ENCODE measurements around the gene TLL2.

The TLL2 gene

GRCh38 chr10:96367470-96367869, 146.3 kb downstream of the TLL2 start:
- DNase-seq (ENCODE audit: low read depth in 1 of 2, low spot score in 1 of 2), result no peak

DNA sequence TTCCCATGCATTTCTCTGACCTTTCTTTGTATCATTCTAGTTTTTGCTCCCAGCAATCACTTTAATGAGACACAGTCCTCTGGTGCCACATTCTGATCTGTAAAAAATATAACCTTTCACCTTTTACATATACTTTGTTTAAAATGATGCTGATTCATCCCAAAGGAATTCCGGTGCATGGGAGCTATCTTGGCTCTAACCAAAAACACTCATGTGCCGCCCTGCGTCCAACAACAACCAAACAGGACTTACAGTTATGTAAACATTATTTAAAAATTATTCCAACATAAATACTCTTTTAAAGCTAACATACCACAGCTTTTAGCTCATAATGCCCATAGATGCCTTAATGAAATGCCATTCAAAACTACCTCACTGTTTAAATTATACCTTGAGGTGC, 147.2 kb downstream of the TLL2 start:
- no peak for DNase-seq (ENCODE audit: low read depth in 1 of 2, low spot score in 1 of 2)

DNA sequence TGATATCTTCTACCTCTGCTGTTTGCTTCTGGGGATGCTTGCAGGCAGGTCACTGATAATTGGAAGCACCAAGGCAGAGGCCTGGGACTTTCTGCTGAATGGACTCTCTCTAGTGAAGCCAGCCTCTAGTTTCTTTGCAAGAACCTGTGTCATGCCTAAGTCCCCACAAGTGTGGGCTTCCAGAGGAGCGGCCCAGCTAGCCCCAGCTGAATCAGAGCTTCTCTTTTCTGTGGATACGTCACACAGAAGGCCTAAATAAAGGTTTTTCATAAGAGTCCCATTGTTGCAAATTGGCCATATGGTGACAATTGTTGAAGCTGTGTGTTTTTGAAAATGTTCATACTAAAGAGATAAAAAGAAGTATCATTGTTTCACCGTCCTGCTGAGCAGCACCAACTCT, 148.2 kb downstream of the TLL2 start:
- DNase-seq (ENCODE audit: low read depth in 1 of 2, low spot score in 1 of 2), result no peak

- no peak for DNase-seq (ENCODE audit: low read depth in 1 of 2, low spot score in 1 of 2)
Measured at GRCh38 chr10:96360766-96361165, 153.0 kb downstream of the TLL2 start.

DNA sequence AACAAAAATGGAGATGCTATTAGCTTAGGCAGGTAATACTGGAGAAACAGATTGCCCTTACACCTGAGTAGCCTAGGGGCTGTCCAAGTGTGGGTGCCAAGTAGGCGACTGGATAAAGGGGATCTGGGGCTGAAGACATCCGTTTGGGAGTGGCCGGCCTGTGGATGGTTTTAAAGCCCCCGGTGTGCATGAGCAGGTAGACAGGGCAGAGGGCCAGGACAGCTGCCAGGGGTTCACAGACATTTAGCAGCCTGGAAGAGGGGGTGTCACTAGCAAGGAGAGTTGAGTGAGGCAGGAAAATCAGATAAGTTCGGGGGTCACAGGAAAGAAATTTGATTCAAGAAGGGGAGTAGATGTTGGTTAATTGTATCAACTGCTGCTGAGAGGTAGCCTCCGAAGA, 153.4 kb downstream of the TLL2 start:
- DNase-seq (ENCODE audit: low read depth in 1 of 2, low spot score in 1 of 2), result no peak

DNA sequence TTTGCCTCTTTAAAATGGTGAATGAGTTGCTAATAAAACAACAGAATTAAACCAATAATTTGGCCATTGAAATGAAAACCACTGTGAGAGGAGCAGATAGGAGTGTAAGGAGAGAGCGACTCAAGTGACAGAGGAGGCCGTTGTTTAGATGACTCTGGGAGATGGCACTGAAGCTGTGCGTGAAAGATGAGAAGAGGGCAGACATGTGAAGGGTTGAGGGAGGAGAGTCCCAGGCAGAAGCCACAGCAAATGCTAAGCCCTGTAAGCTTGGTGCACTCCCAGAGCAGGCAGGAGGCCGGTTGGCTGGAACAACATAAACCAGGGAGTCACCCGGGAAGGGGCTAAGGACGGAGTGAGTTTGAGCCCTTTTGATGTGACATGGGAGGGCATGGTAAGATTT, 154.1 kb downstream of the TLL2 start:
- DNase-seq (ENCODE audit: low read depth in 1 of 2, low spot score in 1 of 2), result no peak

DNA sequence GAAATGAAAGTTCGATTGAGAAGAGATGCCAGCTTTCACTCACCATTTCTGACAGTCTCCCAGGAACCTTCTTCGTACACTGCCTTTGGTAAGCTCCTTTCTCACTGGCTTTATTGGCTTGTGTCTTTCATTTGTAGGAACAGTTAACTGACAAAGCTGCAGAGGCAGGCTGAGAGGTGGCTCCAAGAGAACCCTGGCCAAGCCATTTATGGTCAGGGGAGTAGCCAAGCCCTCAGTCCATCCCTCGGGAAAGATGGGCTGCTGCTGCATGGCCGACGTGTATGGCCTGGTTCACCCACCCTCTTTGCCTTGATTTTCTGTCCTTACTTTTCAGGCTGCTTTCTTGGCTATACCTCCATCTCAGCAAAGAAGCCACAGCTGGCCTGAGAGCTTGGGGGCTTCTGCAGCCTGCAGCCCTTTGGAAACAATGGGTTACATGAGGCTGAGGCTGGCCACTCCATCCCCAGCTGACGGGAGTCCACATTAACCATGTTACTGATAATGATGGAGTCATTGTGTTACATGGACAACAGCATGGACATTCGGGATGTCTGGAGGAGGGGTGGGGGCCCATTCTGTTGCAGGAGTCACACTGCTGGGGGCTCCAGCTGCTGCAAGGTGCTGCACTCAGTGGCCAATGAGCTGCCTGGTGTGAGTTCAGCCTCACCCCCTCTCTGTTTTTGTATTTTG, 154.7 kb downstream of the TLL2 start, which contains the start of gene OPALIN:
OPALIN (minus strand) TSS at position 152 of the 690 bp plus-strand sequence; CDS start at position 46, 106 bp downstream.
- DNase-seq (ENCODE audit: low read depth in 1 of 2, low spot score in 1 of 2), result no peak

GRCh38 chr10:96357038-96357620, 156.6 kb downstream of the TLL2 start:
- DNase-seq (ENCODE audit: low read depth in 1 of 2, low spot score in 1 of 2), result no peak

GRCh38 chr10:96352582-96352981, 161.1 kb downstream of the TLL2 start:
- DNase-seq (ENCODE audit: low read depth in 1 of 2, low spot score in 1 of 2), result no peak

DNA sequence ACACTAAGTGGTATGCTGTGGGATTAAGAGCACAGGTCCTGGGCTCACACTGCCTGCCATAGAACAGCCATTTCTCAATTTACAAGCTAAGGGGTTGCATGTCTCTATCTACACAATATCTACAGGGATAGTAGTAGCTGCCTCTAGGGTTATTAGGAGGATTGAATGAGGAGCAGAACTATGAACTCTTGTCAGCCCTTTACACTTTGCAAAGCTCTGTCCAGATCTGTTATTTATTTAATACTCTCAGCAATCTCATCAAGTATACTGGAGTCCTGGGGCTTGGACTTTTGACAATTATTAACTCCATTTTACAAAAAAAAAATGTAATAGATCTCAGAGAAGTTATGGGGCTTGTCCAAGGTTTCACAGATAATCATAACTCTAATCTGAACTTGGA, 161.7 kb downstream of the TLL2 start:
- DNase-seq (ENCODE audit: low read depth in 1 of 2, low spot score in 1 of 2), result no peak

- no peak for DNase-seq (ENCODE audit: low read depth in 1 of 2, low spot score in 1 of 2)
Measured at GRCh38 chr10:96346295-96346694, 167.4 kb downstream of the TLL2 start.

DNA sequence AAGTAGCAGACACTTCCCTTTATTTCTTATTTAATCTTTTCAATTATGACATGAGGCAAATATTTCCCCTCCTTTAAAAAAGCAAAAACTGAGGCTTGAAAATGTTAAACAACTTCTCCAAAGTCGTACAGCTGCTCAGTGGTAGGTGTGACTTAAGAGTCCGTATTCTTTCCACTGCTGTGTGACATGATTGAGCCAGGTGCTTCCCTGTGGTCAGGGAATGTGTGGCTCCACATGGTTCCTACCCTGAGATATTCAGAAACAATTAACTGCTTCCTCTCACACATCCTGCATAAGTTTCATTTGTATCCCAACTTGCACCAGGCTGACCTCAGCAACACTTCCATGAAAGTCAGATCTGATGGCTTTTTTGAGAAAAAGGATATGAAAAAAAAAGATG, 168.5 kb downstream of the TLL2 start:
- no peak for DNase-seq (ENCODE audit: low read depth in 1 of 2, low spot score in 1 of 2)

GRCh38 chr10:96344178-96344577, 169.5 kb downstream of the TLL2 start:
- DNase-seq (ENCODE audit: low read depth in 1 of 2, low spot score in 1 of 2), result no peak

DNA sequence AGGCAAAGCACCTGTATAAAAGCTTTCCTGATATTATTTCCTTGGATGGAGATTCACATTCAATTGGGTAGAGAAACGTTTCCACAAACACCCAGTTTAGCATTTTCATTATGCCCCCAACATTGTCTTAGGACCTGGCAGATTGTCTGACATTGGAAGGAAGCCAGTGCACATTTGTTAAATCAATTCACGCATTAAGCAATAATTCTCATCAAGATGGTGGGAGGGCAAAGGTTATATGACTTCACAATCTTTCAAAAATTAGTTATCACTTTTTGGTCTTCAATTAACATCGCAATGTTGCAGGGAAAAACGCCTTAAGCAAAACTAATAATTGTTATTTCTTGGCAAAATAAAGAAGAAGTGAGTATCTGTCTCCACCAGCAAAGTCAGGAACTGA, 171.3 kb downstream of the TLL2 start:
- no peak for DNase-seq (ENCODE audit: low read depth in 1 of 2, low spot score in 1 of 2)

- DNase-seq (ENCODE audit: low read depth in 1 of 2, low spot score in 1 of 2), result no peak
Measured at GRCh38 chr10:96341219-96342182, 172.2 kb downstream of the TLL2 start.

DNA sequence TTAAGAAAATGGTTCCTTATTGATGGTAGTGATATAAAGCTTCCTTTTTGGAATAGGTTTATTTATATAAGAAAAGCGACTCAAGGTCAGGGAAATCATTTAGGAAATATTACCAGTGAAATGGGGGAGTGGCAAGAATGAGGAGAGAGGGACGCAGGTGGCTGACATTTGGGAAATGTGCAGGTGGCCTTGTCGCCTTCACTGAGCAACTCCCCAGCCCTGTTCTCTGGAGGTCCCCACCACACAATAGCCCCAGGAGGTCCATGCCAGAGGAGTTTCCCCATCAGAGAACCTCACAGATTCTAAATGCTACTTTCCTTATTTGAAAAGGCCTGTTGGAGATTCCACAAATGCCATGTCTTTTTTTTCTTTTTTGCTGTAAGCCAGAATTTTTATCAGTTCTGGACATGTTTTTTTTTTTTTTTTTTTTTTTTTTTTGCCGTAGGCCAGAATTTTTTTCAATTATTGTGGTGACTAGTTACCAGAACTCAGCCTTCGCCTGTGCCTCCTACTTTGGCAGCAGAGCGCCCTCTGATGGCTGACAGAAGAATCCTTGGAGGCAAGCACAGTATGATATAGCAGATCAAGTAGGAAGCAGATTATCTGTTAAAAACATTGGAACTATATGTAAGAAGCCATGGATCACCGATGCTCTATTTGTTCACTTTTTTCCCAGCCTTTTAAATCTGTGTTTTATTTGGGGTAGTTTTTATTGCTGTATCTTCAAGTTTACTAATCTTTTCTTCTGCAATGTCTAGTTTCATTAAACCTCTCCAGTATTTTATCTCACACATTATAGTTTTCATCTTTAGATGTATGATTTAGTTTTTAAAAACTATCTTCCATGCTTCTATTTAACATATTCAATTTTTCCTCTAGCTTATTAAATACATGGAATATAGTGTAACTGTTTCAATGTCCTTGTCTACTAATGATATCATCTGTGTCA, 173.5 kb downstream of the TLL2 start:
- DNase-seq (ENCODE audit: low read depth in 1 of 2, low spot score in 1 of 2), result peak in 1 of 2 donors; percentile 10

- DNase-seq (ENCODE audit: low read depth in 1 of 2, low spot score in 1 of 2), result no peak
Measured at GRCh38 chr10:96339383-96339782, 174.3 kb downstream of the TLL2 start.

- no peak for DNase-seq (ENCODE audit: low read depth in 1 of 2, low spot score in 1 of 2)
Measured at GRCh38 chr10:96338279-96338925, 175.3 kb downstream of the TLL2 start.

DNA sequence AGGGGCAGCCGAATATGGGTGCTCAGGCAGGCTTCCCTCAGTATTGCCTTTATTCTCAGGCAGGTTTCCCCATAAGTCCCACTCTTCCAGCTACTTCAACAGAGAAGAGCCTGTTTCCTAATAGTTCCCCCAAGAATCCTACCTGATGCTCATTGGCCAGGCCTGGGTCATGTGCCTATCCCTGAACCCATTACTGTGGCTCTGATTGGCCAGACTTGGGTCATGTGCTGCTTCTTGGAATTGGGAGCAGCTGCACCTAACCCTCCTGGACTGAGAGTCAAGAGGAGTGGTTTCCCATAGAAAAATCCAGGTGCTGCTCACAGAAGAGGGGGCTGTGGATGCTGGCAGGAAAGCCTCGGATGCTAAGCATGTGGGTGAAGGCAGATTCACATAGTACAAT, 176.6 kb downstream of the TLL2 start:
- no peak for DNase-seq (ENCODE audit: low read depth in 1 of 2, low spot score in 1 of 2)

Data from activated T-helper 1 cell treated with anti-CD3 and anti-CD28 coated beads, Interleukin-2, amount 50 U/mL, for 16 hours (primary cell).